GM10248 (cell line): ENCODE data around the gene FBXW8.

ENCODE experiments used
- CTCF ChIA-PET: fragments of 300-600 bp; sonication (Branson Sonifier 250); formaldehyde crosslinking; extraction: SDS; loops from one replicate; lab custom pipeline; 2021; ENCODE audit warnings: antibody characterized with exemption; lab: Yijun Ruan, JAX
- POLR2A ChIA-PET: fragments of 350-650 bp; sonication (Branson Sonifier 250); formaldehyde crosslinking; extraction: SDS; loops from one replicate; lab custom pipeline; 2020; ENCODE audit warnings: antibody characterized with exemption; lab: Yijun Ruan, JAX
- DNase-seq: peaks from one replicate; pipeline ENCODE4 v3.0.0; 2012; ENCODE audit errors: extremely low spot score
- TF ChIP-seq, protein P1 (sequence below): IDR thresholded peaks from 2 replicates; pipeline ENCODE4 v1.5.1; 2012; ENCODE audit warnings: mild to moderate bottlenecking, low read depth; ENCODE audit errors: extremely low read depth, missing control alignments, control extremely low read depth

The FBXW8 gene

GRCh38 chr12:116870306-116870705, 40.4 kb upstream of the FBXW8 start:
- CTCF ChIA-PET = interaction anchor here (1.0 kb wide), 1 partner anchor 45 kb away, joined by 3 read pairs; no protein-coding TSS in a partner anchor
- no peak for DNase-seq
- POLR2A ChIA-PET = no interaction called here
- TF ChIP-seq, protein P1, sequence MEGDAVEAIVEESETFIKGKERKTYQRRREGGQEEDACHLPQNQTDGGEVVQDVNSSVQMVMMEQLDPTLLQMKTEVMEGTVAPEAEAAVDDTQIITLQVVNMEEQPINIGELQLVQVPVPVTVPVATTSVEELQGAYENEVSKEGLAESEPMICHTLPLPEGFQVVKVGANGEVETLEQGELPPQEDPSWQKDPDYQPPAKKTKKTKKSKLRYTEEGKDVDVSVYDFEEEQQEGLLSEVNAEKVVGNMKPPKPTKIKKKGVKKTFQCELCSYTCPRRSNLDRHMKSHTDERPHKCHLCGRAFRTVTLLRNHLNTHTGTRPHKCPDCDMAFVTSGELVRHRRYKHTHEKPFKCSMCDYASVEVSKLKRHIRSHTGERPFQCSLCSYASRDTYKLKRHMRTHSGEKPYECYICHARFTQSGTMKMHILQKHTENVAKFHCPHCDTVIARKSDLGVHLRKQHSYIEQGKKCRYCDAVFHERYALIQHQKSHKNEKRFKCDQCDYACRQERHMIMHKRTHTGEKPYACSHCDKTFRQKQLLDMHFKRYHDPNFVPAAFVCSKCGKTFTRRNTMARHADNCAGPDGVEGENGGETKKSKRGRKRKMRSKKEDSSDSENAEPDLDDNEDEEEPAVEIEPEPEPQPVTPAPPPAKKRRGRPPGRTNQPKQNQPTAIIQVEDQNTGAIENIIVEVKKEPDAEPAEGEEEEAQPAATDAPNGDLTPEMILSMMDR = no peak

DNA sequence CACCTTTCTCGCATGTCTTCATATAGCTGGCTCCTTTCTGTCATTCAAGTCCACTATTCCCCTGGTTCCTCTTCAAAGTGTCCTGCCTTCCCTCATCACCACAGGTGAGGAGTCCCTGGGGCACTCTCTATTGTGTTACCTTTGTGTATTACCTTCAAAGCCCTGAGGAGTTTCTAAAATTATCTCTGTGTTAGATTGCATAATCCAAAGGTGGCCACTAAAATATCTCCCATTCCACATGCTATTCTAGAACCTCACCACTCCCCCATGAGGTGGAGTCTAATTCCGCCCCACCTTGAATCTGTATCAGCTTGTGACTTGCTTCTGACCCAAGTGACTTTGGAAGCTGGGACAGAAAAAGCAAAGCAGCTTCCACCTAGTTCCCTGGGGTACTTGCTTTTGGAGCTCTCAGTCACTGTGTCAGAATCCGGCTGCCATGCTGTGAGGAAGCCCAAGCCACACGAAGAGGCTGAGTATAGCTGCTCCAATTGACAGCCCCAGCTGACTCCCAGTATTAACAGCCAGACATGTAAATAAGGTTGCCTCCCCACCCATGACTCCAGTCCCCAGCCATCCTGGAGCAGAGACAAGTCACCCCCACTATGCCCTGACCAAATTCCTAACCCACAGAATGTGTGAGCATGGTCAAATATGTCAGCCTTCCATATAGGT, 36.3 kb upstream of the FBXW8 start:
- no peak for DNase-seq
- CTCF ChIA-PET = no interaction called here
- POLR2A ChIA-PET = no interaction called here
- TF ChIP-seq, protein P1 = no peak

DNA sequence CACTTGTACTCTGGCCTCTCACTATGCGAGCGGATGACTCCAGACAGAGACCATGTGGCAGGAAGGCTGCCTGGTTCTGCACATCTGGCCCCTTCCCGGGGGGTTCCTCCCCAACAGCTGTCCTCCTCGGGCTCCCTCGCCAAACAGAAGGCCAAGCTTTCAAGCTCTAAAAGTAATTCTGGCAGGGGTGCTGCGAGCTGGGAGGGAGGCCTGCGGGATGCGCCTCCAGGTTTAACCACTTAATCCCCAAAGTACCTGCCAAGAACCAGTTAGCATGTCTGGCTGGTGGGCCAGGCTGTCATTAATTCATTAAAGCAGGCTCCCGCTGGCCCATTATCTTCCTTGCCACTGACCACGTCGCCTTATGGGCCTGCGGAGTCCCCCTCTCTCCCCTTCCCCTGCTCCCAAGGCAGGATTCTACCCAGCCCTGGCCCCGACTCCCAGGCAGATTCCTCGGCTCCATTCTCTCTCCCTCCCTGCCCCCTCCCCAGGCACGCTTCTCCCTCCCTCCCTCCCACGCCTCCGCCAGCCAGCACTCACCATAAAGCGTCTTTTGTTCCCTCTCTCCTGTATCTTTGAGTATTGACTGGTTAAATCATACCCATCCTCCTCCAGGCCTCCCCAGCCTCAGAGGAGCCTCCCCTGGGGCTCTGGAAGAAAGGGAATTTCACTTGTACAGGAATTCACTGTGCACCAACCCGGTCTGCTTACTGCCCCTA, 34.4 kb upstream of the FBXW8 start:
- ChIA-PET POLR2A (no interaction called here), CTCF (interaction anchor here (1.1 to 1.5 kb wide), 2 partner anchors 13 to 173 kb away, joined by 3 to 5 read pairs; no protein-coding TSS in a partner anchor)
- TF ChIP-seq, protein P1 = no peak
- no peak for DNase-seq

- TF ChIP-seq, protein P1 = no peak
- CTCF ChIA-PET = no interaction called here
- POLR2A ChIA-PET = no interaction called here
- DNase-seq = no peak
Observed at GRCh38 chr12:116878567-116879508, 31.9 kb upstream of the FBXW8 start.

DNA sequence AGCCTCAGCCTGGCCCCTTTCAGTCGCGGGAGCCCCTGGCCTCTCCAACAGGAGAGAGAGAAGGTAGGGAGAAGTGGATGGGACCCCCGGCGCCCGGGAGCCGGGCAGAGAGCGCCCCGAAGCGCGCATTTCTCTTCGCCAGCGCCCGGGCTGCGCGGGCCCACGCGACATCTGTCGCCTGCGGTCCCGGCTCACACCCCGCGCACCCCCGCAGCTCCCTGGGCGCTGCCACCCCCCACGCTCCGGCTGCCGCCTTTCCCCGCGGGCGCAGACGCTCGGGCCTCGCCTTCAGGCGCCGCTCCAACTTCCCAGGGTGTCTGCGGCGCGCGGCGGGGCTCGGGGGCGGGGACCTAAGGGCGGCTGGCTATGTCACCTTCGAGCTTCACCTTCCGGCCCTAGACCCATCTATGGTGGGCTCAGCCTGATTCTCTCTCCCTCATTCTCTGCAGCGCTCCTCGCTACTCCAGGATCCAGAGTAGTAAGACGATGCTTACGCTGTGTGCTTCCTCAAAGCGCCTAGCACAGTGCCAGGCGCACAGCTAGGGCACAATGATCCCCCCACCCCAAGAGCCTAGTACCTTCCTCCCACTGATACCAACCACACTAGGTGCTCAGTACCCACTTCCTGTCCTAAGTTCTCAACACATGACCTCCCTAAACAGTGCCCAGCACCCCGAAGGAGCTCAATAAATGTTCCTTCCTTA, 31.1 kb upstream of the FBXW8 start:
- ChIA-PET POLR2A (no interaction called here), CTCF (interaction anchor here (2.0 to 3.7 kb wide), 2 partner anchors 8 to 16 kb away, joined by 7 to 9 read pairs; no protein-coding TSS in a partner anchor)
- DNase-seq = no peak
- TF ChIP-seq, protein P1 = no peak
